ENCODE data around the gene SORBS1.
A peak's percentile ranks its signal among the peaks of the same experiment; 100 is the strongest.

The SORBS1 gene

GRCh38 chr10:95561177-95561863 lies at the start of gene SORBS1:
Gene SORBS1, minus strand, starts transcription at chr10:95561371. Its CDS starts 120,236 bp downstream, at chr10:95441135.
- DNase-seq (ENCODE audit: low read depth), result peak; percentile 73

GRCh38 chr10:95610727-95611126 lies 49.6 kb upstream of the SORBS1 start:
- DNase-seq (ENCODE audit: low read depth), result no peak

- no peak for DNase-seq (ENCODE audit: low read depth)
Observed at GRCh38 chr10:95606922-95607321, 45.8 kb upstream of the SORBS1 start.

- no peak for DNase-seq (ENCODE audit: low read depth)
Observed at GRCh38 chr10:95605163-95605562, 44.0 kb upstream of the SORBS1 start.

- no peak for DNase-seq (ENCODE audit: low read depth)
Observed at GRCh38 chr10:95604630-95605029, 43.5 kb upstream of the SORBS1 start.

- no peak for DNase-seq (ENCODE audit: low read depth)
Observed at GRCh38 chr10:95602382-95602781, 41.2 kb upstream of the SORBS1 start.

GRCh38 chr10:95601116-95601719 lies 40.0 kb upstream of the SORBS1 start:
- no peak for DNase-seq (ENCODE audit: low read depth)

- DNase-seq (ENCODE audit: low read depth), result no peak
Observed at GRCh38 chr10:95600158-95600557, 39.0 kb upstream of the SORBS1 start.

GRCh38 chr10:95597788-95598187 lies 36.6 kb upstream of the SORBS1 start:
- DNase-seq (ENCODE audit: low read depth), result no peak

GRCh38 chr10:95588025-95588424 lies 26.9 kb upstream of the SORBS1 start:
- no peak for DNase-seq (ENCODE audit: low read depth)

- no peak for DNase-seq (ENCODE audit: low read depth)
Observed at GRCh38 chr10:95579835-95580535, 18.8 kb upstream of the SORBS1 start.

- no peak for DNase-seq (ENCODE audit: low read depth)
Observed at GRCh38 chr10:95579292-95579691, 18.1 kb upstream of the SORBS1 start.

GRCh38 chr10:95578619-95579018 lies 17.4 kb upstream of the SORBS1 start:
- DNase-seq (ENCODE audit: low read depth), result no peak

GRCh38 chr10:95574649-95575365 lies 13.6 kb upstream of the SORBS1 start:
- no peak for DNase-seq (ENCODE audit: low read depth)

GRCh38 chr10:95573964-95574604 lies 12.9 kb upstream of the SORBS1 start:
- no peak for DNase-seq (ENCODE audit: low read depth)

GRCh38 chr10:95573527-95573926 lies 12.4 kb upstream of the SORBS1 start:
- DNase-seq (ENCODE audit: low read depth), result no peak

GRCh38 chr10:95572131-95572820 lies 11.1 kb upstream of the SORBS1 start:
- DNase-seq (ENCODE audit: low read depth), result no peak

- no peak for DNase-seq (ENCODE audit: low read depth)
Observed at GRCh38 chr10:95571390-95571789, 10.2 kb upstream of the SORBS1 start.

GRCh38 chr10:95569368-95569767 lies 8.2 kb upstream of the SORBS1 start:
- no peak for DNase-seq (ENCODE audit: low read depth)

- DNase-seq (ENCODE audit: low read depth), result no peak
Observed at GRCh38 chr10:95567903-95568630, 6.9 kb upstream of the SORBS1 start.

GRCh38 chr10:95566136-95566535 lies 5.0 kb upstream of the SORBS1 start:
- DNase-seq (ENCODE audit: low read depth), result no peak
